Fibroblast of lung (primary cell): ENCODE results near the gene RAPGEF4. TPM values are rescaled to one million over a fixed set of nuclear protein-coding genes. Genes with fewer than 3 reads are reported as not detected.

Experiments used
- DNase-seq, 2 donors: peaks; one replicate each; pipeline versions ENCODE4 v3.0.0 to v3.0.0-alpha.2; 2010; ENCODE audit warnings: low read depth in 2 of 2
- H2AFZ ChIP-seq: 2 replicates; pipeline ENCODE4 v1.5.1; 2012; ENCODE audit warnings: low read length, control low read depth, inconsistent platforms
- H3K27ac ChIP-seq: 2 replicates; pipeline ENCODE4 v1.5.1; 2011; ENCODE audit warnings: low read length, control low read depth; ENCODE audit not compliant: insufficient read depth
- H3K27me3 ChIP-seq: 2 replicates; pipeline ENCODE4 v1.5.1; 2011; ENCODE audit warnings: mild to moderate bottlenecking, low read length; ENCODE audit not compliant: control insufficient read depth, insufficient read depth
- H3K36me3 ChIP-seq: 2 replicates; pipeline ENCODE4 v1.5.1; 2011; ENCODE audit warnings: low read length; ENCODE audit not compliant: control insufficient read depth, insufficient read depth
- H3K4me1 ChIP-seq: 2 replicates; pipeline ENCODE4 v1.5.1; 2011; ENCODE audit warnings: low read length; ENCODE audit not compliant: control insufficient read depth, insufficient read depth; ENCODE audit errors: extremely low read depth
- H3K4me2 ChIP-seq: 2 replicates; pipeline ENCODE4 v1.5.1; 2011; ENCODE audit warnings: low read length, control low read depth; ENCODE audit not compliant: insufficient read depth; ENCODE audit errors: extremely low read depth
- H3K4me3 ChIP-seq, 4 experiments: fragments of 200-600 bp in 1 of 4; sonication (generic) in 1 of 4; replicated peaks in 1 of 4; 2 replicates each; pipeline ENCODE4 v1.5.1; 2011 to 2016; ENCODE audit warnings: low read length in 4 of 4, low read depth in 3 of 4, mild to moderate bottlenecking in 3 of 4, control low read depth in 2 of 4, inconsistent platforms in 1 of 4, mixed read lengths in 1 of 4; ENCODE audit not compliant: insufficient read depth in 1 of 4; ENCODE audit errors: control extremely low read depth in 1 of 4
- H3K79me2 ChIP-seq: 2 replicates; pipeline ENCODE4 v1.5.1; 2012; ENCODE audit warnings: mild to moderate bottlenecking, low read length, inconsistent platforms; ENCODE audit not compliant: control insufficient read depth, insufficient read depth
- H3K9ac ChIP-seq: 2 replicates; pipeline ENCODE4 v1.5.1; 2011; ENCODE audit warnings: mild to moderate bottlenecking, low read length, control low read depth; ENCODE audit not compliant: insufficient read depth
- H3K9me3 ChIP-seq: 2 replicates; pipeline ENCODE4 v1.5.1; 2012; ENCODE audit warnings: low read depth, low read length; ENCODE audit not compliant: control insufficient read depth, insufficient read depth
- H4K20me1 ChIP-seq: 2 replicates; pipeline ENCODE4 v1.5.1; 2011; ENCODE audit warnings: low read length; ENCODE audit not compliant: control insufficient read depth, insufficient read depth; ENCODE audit errors: extremely low read depth
- CTCF ChIP-seq, 2 donors: IDR thresholded peaks in 1 of 2; conservative IDR thresholded peaks in 1 of 2; 1 replicate in 1 of 2; 2 replicates in 1 of 2; pipeline ENCODE4 v1.5.1; 2011 to 2012; ENCODE audit warnings: low read length in 2 of 2, control low read depth in 1 of 2, inconsistent platforms in 1 of 2, low read depth in 1 of 2, mild to moderate bottlenecking in 1 of 2
- EZH2 ChIP-seq: IDR thresholded peaks from 2 replicates; pipeline ENCODE4 v1.5.1; 2012; ENCODE audit warnings: low read length, control low read depth, mild to moderate bottlenecking; ENCODE audit errors: missing control alignments
- polyA plus RNA-seq, 2 donors: library from polyadenylated mRNA; depleted of rRNA in 1 of 2; stranded (reverse) in 1 of 2; unstranded in 1 of 2; fragments of >200 nt; gene quantifications; 2 replicates each; pipeline ENCODE4 v1.2.1, GENCODE V29; 2011 to 2012; ENCODE audit warnings: missing spikeins in 1 of 2
- total RNA-seq: library from RNA; depleted of rRNA; stranded (reverse); fragments of >200 nt; gene quantifications from 2 replicates; pipeline ENCODE4 v1.2.1, GENCODE V29; 2014

Gene RAPGEF4
- total and polyA plus RNA-seq, 2 donors (not counting 1 experiment from before 2014, with no cell fraction given): 0.51 to 3.0 TPM

- no peak overlapping the region for H3K9ac ChIP-seq
- H4K20me1 ChIP-seq: no peaks in the 10 kb centered on the region
- peak overlapping the region; percentile 66 for H3K4me2 ChIP-seq
- H3K27ac ChIP-seq: peak overlapping the region; percentile 71
- H2AFZ ChIP-seq: no peak overlapping the region
- H3K36me3 ChIP-seq: no peaks in the 10 kb centered on the region
- peak; percentile 98 to 99 for DNase-seq
- H3K9me3 ChIP-seq: no peaks in the 10 kb centered on the region
- no peaks in the 10 kb centered on the region for H3K27me3 ChIP-seq
- peaks cover 20% of the 10 kb centered on the region for H3K4me1 ChIP-seq
- no peak for TF ChIP-seq CTCF (conservative IDR thresholded peaks at IDR 0.05 in 1 of 2, IDR thresholded peaks at IDR 0.05 in 1 of 2; ENCODE audit: low read depth in 1 of 2, low read length in 2 of 2)
- no peak for TF ChIP-seq EZH2
- peak overlapping the region in 1 of 4 experiments; percentile 25 for H3K4me3 ChIP-seq
- H3K79me2 ChIP-seq: no peaks in the 10 kb centered on the region
Measured at GRCh38 chr2:173048897-173049661, 313.4 kb downstream of the RAPGEF4 start.

GRCh38 chr2:173049831-173050230, 314.2 kb downstream of the RAPGEF4 start:
- no peak overlapping the region for H3K9ac ChIP-seq
- H3K27me3 ChIP-seq: no peaks in the 10 kb centered on the region
- H4K20me1 ChIP-seq: no peaks in the 10 kb centered on the region
- peaks cover 16% of the 10 kb centered on the region for H3K4me1 ChIP-seq
- no peaks in the 10 kb centered on the region for H3K79me2 ChIP-seq
- H3K4me2 ChIP-seq: peak overlapping the region; percentile 66
- H3K4me3 ChIP-seq: peak overlapping the region in 1 of 4 experiments; percentile 25
- H3K27ac ChIP-seq: peak overlapping the region; percentile 71
- no peak for TF ChIP-seq EZH2
- no peak for TF ChIP-seq CTCF (conservative IDR thresholded peaks at IDR 0.05 in 1 of 2, IDR thresholded peaks at IDR 0.05 in 1 of 2; ENCODE audit: low read depth in 1 of 2, low read length in 2 of 2)
- no peaks in the 10 kb centered on the region for H3K9me3 ChIP-seq
- no peak overlapping the region for H2AFZ ChIP-seq
- no peaks in the 10 kb centered on the region for H3K36me3 ChIP-seq
- no peak for DNase-seq

GRCh38 chr2:173050684-173051083, 315.0 kb downstream of the RAPGEF4 start:
- Histone ChIP-seq H3K27me3 (no peaks in the 10 kb centered on the region), H4K20me1 (no peaks in the 10 kb centered on the region), H3K36me3 (no peaks in the 10 kb centered on the region), H3K9ac (no peak overlapping the region), H3K4me3 (no peak overlapping the region), H3K79me2 (no peaks in the 10 kb centered on the region), H3K4me1 (peaks cover 13% of the 10 kb centered on the region), H3K9me3 (no peaks in the 10 kb centered on the region), H3K27ac (no peak overlapping the region), H3K4me2 (no peak overlapping the region), H2AFZ (no peak overlapping the region)
- TF ChIP-seq CTCF (conservative IDR thresholded peaks at IDR 0.05 in 1 of 2, IDR thresholded peaks at IDR 0.05 in 1 of 2; ENCODE audit: low read depth in 1 of 2, low read length in 2 of 2): no peak
- no peak for TF ChIP-seq EZH2
- no peak for DNase-seq
